ENCODE data around the gene PNRC1. TPM values are rescaled to one million over a fixed set of nuclear protein-coding genes. Genes with fewer than 3 reads are reported as not detected.

Gene PNRC1
- 22.9 and 107 TPM in 2 replicates for total RNA-seq

DNA sequence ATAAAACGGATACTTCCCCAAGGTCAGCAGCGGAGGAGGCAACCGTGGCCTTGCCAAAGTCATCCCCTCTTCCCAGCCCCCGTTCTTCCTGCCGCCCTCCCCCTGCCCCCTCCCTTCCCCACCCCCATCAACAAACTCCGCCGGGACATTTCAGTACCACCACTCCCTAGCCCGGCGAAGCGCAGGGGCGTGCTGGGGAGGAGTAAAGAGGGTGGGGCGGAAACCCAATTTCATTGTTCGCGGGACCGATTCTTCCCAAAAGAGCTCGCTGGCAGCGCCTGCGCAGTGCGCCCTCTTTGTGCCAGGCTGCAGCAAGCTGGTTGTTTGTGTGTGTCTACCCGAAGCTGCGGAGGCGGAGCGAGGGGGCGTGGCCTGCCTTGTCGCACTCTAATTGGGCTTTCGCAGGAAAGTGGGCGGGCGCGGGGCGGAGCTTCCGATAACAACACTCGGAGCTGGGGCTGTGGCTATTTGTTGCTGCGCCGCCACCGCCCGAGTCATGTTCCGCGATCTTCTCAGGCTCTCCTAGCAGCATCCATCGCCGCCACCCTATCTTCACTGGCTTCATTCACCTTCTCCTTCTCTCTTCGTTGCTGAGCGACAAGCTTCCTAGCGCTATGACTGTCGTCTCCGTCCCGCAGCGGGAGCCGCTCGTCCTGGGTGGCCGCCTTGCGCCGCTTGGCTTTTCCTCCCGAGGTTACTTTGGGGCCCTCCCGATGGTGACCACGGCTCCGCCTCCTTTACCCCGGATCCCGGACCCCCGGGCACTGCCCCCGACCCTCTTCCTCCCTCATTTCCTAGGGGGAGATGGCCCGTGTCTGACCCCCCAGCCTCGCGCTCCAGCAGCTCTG, at the start of gene PNRC1:
TSS of gene PNRC1 (plus strand) at position 471 of the 848 bp plus-strand sequence. CDS start at position 615, 144 bp downstream.

DNA sequence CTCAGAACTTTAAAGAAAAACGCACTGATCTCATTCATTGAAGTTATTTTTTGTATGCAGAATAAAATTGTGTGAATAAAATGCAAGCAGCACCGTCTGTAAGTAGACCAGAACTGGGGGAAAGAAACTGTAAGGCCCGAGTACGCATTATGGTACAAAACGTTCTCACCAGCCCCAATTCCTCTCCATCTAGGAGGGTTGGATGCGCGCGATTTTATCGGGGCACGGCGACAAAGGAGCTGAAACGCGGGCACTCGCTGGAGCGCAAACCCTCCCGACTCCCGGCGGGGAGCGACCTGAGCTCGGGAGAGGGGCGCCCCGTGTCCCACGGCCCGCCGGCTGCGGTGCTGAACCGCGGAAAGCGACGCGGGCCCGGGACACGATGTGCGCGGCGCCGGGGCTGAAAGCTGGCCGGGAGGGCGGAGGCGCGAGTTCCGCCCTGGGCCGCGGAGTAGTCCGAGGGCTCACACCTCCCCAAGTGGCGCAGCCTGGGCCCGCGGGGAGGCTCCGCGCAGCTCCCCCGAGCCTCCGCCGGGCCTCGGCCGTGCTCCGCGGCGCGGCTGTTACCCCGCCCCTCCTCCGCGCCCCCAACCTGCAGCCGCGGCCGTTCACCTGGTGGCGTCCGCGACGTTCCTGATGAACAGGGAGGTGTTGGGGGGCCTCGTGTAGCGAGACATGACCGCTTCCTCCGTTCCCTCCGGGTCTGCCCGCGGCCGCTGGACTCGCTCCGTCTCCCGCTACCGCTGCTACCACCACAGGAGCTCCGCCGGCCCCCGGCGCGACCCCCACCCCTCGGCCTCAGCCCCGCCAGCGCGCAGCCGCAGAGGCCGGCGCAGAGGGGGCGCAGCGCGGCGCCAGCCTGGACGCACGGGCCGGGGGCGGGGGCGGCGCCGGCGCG, 36.9 kb downstream of the PNRC1 start, which contains the start of gene SRSF12:
TSS of gene SRSF12 (minus strand) at position 861 of the 898 bp plus-strand sequence. CDS start at position 677, 184 bp downstream.

Small RNAs within 50 kb of the gene (small RNA-seq; reads per million reads assigned to genes)
- gene RN7SL336P (ENCODE audit: low replicate concordance) (not detected), gene RNU2-61P (ENCODE audit: low replicate concordance) (7.0 reads per million, percentile 91 among the genes with 10 or more reads in this experiment)

Other genes starting within 250 kb of the PNRC1 start
- 21.4 and 38.1 TPM in 2 replicates for gene RNGTT, start 117.1 kb upstream of the PNRC1 start, total RNA-seq
- under 0.01 TPM in 1 of 2 replicates, not detected in the other for gene SRSF12, start 37.3 kb downstream of the PNRC1 start, total RNA-seq
- 1.3 and 5.7 TPM in 2 replicates for gene PM20D2, start 65.3 kb downstream of the PNRC1 start, total RNA-seq
- gene GABRR1, start 136.6 kb downstream of the PNRC1 start, total RNA-seq: not detected in 2 replicates
- gene GABRR2, start 234.5 kb downstream of the PNRC1 start, total RNA-seq: 0.14 TPM in 1 of 2 replicates, not detected in the other

Data from placental pericyte (primary cell).